Colonic mucosa (tissue), 4 donors: ENCODE results near the gene PLXNB2. TPM values are rescaled to one million over a fixed set of nuclear protein-coding genes. Genes with fewer than 3 reads are reported as not detected.

Source experiments
- DNase-seq: peaks from one replicate; pipeline ENCODE4 v3.0.0-alpha.2; 2020
- H3K27ac ChIP-seq: fragments of 200-600 bp; one replicate; pipeline ENCODE4 v1.8.0; 2021
- H3K27me3 ChIP-seq: fragments of 200-600 bp; one replicate; pipeline ENCODE4 v1.8.0; 2021
- H3K36me3 ChIP-seq: fragments of 200-600 bp; one replicate; pipeline ENCODE4 v1.8.0; 2021
- H3K4me1 ChIP-seq: fragments of 200-600 bp; one replicate; pipeline ENCODE4 v1.8.0; 2021; ENCODE audit warnings: mild to moderate bottlenecking
- H3K4me3 ChIP-seq: fragments of 200-600 bp; one replicate; pipeline ENCODE4 v1.8.0; 2021
- H3K9ac ChIP-seq, 2 donors: one replicate each; pipeline ENCODE4 v1.7.0; 2013; ENCODE audit warnings: control low read depth in 2 of 2, low read depth in 2 of 2, low read length in 2 of 2
- H3K9me3 ChIP-seq: fragments of 200-600 bp; one replicate; pipeline ENCODE4 v1.8.0; 2021
- CTCF ChIP-seq: fragments of 200-600 bp; IDR thresholded peaks from one replicate; pipeline ENCODE4 v1.8.0; 2022; ENCODE audit warnings: antibody characterized with exemption, mild to moderate bottlenecking
- intact Hi-C: fragments of 100-400 bp; cut with DNase I; formaldehyde crosslinking; loops from one replicate; pipeline ENCODE4 v1.14.1; 2022
- total RNA-seq, 2 donors: library from RNA; stranded (reverse); fragmentation: NEBNext Ultra II Directional in 1 of 2; extraction: Animal tissue kit (Norgen Biotek cat#: 25700) in 1 of 2; gene quantifications; one replicate each; pipeline ENCODE4 v1.2.1, GENCODE V29; 2021
- donor health status: healthy.
- donor health status: DM: no; HTN: no; CAD: no.
- donor health status: DM: no; HTN: no; CAD: no.

The PLXNB2 gene
- total RNA-seq, 2 donors from 2014 or later, result 270 to 339 TPM

- Histone ChIP-seq H3K9ac (peak overlapping the region in 1 of 2 donors; percentile 16), H3K36me3 (no peaks in the 10 kb centered on the region), H3K27me3 (no peaks in the 10 kb centered on the region), H3K4me3 (no peak overlapping the region), H3K9me3 (no peaks in the 10 kb centered on the region), H3K4me1 (peaks cover 39% of the 10 kb centered on the region), H3K27ac (no peak overlapping the region)
- intact Hi-C loops, result no loop called here
- no peak for TF ChIP-seq CTCF
- DNase-seq, result peak; percentile 86
Observed at GRCh38 chr22:50247748-50248147, 59.7 kb downstream of the PLXNB2 start.

- TF ChIP-seq CTCF, result no peak
- H3K4me1 ChIP-seq, result peaks cover 43% of the 10 kb centered on the region
- H3K27me3 ChIP-seq, result no peaks in the 10 kb centered on the region
- no peak overlapping the region for H3K27ac ChIP-seq
- no peaks in the 10 kb centered on the region for H3K36me3 ChIP-seq
- no peak for DNase-seq
- intact Hi-C loops, result no loop called here
- H3K9me3 ChIP-seq, result no peaks in the 10 kb centered on the region
- H3K4me3 ChIP-seq, result no peak overlapping the region
- H3K9ac ChIP-seq, result peak overlapping the region in 1 of 2 donors; percentile 83
Observed at GRCh38 chr22:50246242-50247175, 60.9 kb downstream of the PLXNB2 start.

- H3K27ac ChIP-seq, result peak overlapping the region; percentile 85
- no peaks in the 10 kb centered on the region for H3K27me3 ChIP-seq
- peak overlapping the region; percentile 83 to 89 for H3K9ac ChIP-seq
- DNase-seq, result no peak
- no peaks in the 10 kb centered on the region for H3K9me3 ChIP-seq
- no peaks in the 10 kb centered on the region for H3K36me3 ChIP-seq
- H3K4me1 ChIP-seq, result peaks cover 43% of the 10 kb centered on the region
- peak overlapping the region; percentile 91 for H3K4me3 ChIP-seq
- no peak for TF ChIP-seq CTCF
- intact Hi-C loops, result no loop called here
Observed at GRCh38 chr22:50245214-50246072, 62.0 kb downstream of the PLXNB2 start.

- Histone ChIP-seq H3K27ac (peak within 1 kb of the TSS; percentile 85), H3K9ac (peak within 1 kb of the TSS; percentile 83 to 89), H3K36me3 (no peaks in the 10 kb centered on the region), H3K4me1 (peaks cover 35% of the 10 kb centered on the region), H3K4me3 (peak within 1 kb of the TSS; percentile 91), H3K9me3 (no peaks in the 10 kb centered on the region), H3K27me3 (no peaks in the 10 kb centered on the region)
- intact Hi-C loops, result no loop called here
- peak; percentile 96 for DNase-seq
- no peak for TF ChIP-seq CTCF
Observed at GRCh38 chr22:50244420-50245213, 62.8 kb downstream of the PLXNB2 start, which contains the start of gene TUBGCP6. TUBGCP6 (minus strand) TSS chr22:50245023; CDS start chr22:50244459, 564 bp downstream.
